ENCODE measurements around the gene PRICKLE3. TPM values are rescaled to one million over a fixed set of nuclear protein-coding genes. Genes with fewer than 3 reads are reported as not detected.

PRICKLE3 gene
- total and polyA plus RNA-seq, 2 donors (not counting 1 experiment from before 2014, with no cell fraction given): 2.7 to 7.4 TPM

DNA sequence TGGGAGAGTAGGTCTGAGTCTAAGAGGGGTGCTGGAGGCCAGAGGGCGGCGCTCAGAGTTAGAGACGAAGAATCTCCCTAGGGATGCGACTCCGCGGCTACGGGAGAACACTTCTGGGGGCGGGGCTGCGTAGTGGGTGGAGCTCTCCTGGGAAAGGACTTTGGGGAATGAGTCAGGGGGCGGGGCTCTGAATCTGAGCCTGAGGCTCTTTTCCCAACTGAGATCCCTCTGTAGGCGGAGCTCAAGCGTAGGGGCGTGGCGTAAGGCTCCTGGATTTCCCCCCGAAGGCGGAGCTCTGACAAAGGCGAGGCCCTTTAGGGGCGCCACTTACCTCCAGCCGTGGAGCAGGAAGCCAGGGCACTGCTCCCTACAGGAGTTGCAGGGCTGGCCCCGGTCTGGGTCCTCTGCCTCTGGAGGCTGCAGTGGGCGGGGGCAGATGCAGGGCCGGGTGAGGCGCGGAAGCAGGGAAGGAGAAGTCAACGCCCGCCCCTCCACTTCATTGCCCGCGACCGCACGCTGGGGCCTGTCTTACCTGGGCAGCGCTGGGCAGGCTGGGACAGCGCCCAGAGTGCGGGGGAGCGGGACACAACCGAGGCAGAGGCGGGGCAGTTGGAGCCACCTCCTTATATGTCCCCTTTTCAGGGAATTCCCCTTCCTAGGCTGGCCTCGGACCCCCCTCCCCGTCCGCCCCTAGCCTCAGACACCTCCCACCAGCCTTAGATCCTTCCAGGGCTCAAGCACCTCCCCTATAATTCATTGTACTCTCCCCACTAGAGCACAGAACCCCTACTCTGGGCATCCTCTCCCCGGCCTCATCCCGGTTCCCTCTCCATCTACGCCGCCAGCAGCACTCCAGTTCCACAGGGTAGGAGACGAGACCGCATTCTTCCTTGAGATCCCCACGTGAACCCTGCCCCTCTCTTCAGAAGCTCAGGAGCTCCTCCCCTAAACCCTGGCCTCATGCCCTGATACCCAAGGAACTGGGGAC lies 1.6 kb downstream of the PRICKLE3 start:
- no peaks in the 10 kb centered on the region for H3K9me3 ChIP-seq (ENCODE audit: control insufficient read depth, insufficient read depth, low read depth, low read length)
- H3K79me2 ChIP-seq (ENCODE audit: control insufficient read depth, insufficient read depth, low read length): no peaks in the 10 kb centered on the region
- H3K27me3 ChIP-seq (ENCODE audit: control insufficient read depth, insufficient read depth, low read length): no peaks in the 10 kb centered on the region
- peak overlapping the region in 3 of 4 experiments; percentile 12 to 64 (median 57) for H3K4me3 ChIP-seq (replicated peaks in 1 of 4; ENCODE audit: control extremely low read depth in 1 of 4, insufficient read depth in 1 of 4, low read depth in 3 of 4, low read length in 4 of 4)
- peak overlapping the region; percentile 23 for H3K9ac ChIP-seq (ENCODE audit: insufficient read depth, low read length)
- no peaks in the 10 kb centered on the region for H4K20me1 ChIP-seq (ENCODE audit: control insufficient read depth, extremely low read depth, insufficient read depth, low read length)
- peak overlapping the region; percentile 68 for H3K4me2 ChIP-seq (ENCODE audit: extremely low read depth, insufficient read depth, low read length)
- DNase-seq (ENCODE audit: low read depth in 2 of 2): peak; percentile 78 to 89
- H3K36me3 ChIP-seq (ENCODE audit: control insufficient read depth, insufficient read depth, low read length): no peaks in the 10 kb centered on the region
- no peak for TF ChIP-seq EZH2 (IDR thresholded peaks at IDR 0.05; ENCODE audit: low read length, missing control alignments)
- TF ChIP-seq, protein P1, sequence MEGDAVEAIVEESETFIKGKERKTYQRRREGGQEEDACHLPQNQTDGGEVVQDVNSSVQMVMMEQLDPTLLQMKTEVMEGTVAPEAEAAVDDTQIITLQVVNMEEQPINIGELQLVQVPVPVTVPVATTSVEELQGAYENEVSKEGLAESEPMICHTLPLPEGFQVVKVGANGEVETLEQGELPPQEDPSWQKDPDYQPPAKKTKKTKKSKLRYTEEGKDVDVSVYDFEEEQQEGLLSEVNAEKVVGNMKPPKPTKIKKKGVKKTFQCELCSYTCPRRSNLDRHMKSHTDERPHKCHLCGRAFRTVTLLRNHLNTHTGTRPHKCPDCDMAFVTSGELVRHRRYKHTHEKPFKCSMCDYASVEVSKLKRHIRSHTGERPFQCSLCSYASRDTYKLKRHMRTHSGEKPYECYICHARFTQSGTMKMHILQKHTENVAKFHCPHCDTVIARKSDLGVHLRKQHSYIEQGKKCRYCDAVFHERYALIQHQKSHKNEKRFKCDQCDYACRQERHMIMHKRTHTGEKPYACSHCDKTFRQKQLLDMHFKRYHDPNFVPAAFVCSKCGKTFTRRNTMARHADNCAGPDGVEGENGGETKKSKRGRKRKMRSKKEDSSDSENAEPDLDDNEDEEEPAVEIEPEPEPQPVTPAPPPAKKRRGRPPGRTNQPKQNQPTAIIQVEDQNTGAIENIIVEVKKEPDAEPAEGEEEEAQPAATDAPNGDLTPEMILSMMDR (conservative IDR thresholded peaks at IDR 0.05 in 1 of 2, IDR thresholded peaks at IDR 0.05 in 1 of 2; ENCODE audit: low read depth in 1 of 2, low read length in 2 of 2): no peak
- H3K4me1 ChIP-seq (ENCODE audit: control insufficient read depth, extremely low read depth, insufficient read depth, low read length): peaks cover 2% of the 10 kb centered on the region
- H3K27ac ChIP-seq (ENCODE audit: insufficient read depth, low read length): no peak overlapping the region
- no peak overlapping the region for H2AFZ ChIP-seq (ENCODE audit: low read length)

DNA sequence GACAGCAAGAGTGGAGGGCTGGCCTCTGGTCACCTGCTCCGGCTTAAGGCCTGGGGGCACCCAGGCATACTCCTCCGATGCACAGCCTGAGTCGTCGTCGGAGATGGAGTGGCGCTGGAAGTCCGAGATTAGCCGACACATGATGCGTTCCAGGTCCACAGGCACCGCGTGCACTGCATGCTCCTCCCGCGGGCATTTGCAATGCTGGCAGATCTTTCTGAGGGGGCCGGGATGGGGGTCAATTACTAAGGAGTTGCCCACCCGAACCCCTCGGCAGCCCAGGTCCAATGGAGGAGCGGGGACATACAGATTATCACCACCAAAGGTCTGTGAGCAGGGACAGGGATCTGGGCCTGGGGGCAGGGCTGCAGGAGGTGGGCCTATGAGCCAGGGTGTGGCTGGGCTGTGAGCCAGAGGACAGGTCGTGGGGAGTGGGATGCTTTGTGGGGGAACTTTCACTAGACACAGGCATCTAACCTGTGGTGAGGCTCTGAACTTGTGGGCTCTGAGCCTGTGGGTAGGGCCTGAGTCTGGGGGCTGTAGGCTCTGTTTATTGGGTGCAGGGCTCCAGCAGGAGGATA lies 2.4 kb downstream of the PRICKLE3 start:
- Histone ChIP-seq H3K27me3 (ENCODE audit: control insufficient read depth, insufficient read depth, low read length) (no peaks in the 10 kb centered on the region), H3K79me2 (ENCODE audit: control insufficient read depth, insufficient read depth, low read length) (no peaks in the 10 kb centered on the region), H3K9me3 (ENCODE audit: control insufficient read depth, insufficient read depth, low read depth, low read length) (no peaks in the 10 kb centered on the region), H4K20me1 (ENCODE audit: control insufficient read depth, extremely low read depth, insufficient read depth, low read length) (no peaks in the 10 kb centered on the region), H3K4me3 (replicated peaks in 1 of 4; ENCODE audit: control extremely low read depth in 1 of 4, insufficient read depth in 1 of 4, low read depth in 3 of 4, low read length in 4 of 4) (peak overlapping the region in 2 of 4 experiments; percentile 11 to 38), H3K4me1 (ENCODE audit: control insufficient read depth, extremely low read depth, insufficient read depth, low read length) (peaks cover 2% of the 10 kb centered on the region), H3K27ac (ENCODE audit: insufficient read depth, low read length) (no peak overlapping the region), H3K4me2 (ENCODE audit: extremely low read depth, insufficient read depth, low read length) (peak overlapping the region; percentile 68), H3K36me3 (ENCODE audit: control insufficient read depth, insufficient read depth, low read length) (no peaks in the 10 kb centered on the region), H2AFZ (ENCODE audit: low read length) (no peak overlapping the region), H3K9ac (ENCODE audit: insufficient read depth, low read length) (no peak overlapping the region)
- TF ChIP-seq EZH2 (IDR thresholded peaks at IDR 0.05; ENCODE audit: low read length, missing control alignments): no peak
- TF ChIP-seq, protein P1 (conservative IDR thresholded peaks at IDR 0.05 in 1 of 2, IDR thresholded peaks at IDR 0.05 in 1 of 2; ENCODE audit: low read depth in 1 of 2, low read length in 2 of 2): no peak
- no peak for DNase-seq (ENCODE audit: low read depth in 2 of 2)

DNA sequence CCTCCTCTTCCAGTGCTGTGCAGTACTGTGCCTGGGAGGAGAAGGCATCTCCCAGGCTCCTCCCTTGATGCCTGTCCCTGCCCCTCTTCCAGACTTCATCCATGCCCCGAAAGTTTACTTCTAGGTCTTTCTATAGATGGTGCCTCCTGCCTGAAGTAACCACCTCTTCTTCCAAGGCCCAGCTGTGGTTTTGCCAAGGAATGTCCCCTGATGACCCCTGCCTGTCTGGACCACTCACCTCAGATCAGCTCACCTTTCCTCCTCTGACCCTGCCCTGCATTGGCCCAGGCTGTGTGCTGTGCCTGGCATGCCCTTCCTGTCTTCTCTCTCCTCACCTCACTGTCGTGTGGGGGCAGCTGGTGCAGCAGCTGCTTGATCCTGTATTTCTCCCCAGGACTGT lies 6.8 kb downstream of the PRICKLE3 start:
- no peak for DNase-seq (ENCODE audit: low read depth in 2 of 2)

More for the DNA sequence above, 6.8 kb downstream of the PRICKLE3 start:
- no peaks in the 10 kb centered on the region for H4K20me1 ChIP-seq (ENCODE audit: control insufficient read depth, extremely low read depth, insufficient read depth, low read length)
- H2AFZ ChIP-seq (ENCODE audit: low read length): no peak overlapping the region
- no peak for TF ChIP-seq EZH2 (IDR thresholded peaks at IDR 0.05; ENCODE audit: low read length, missing control alignments)
- TF ChIP-seq, protein P1 (conservative IDR thresholded peaks at IDR 0.05 in 1 of 2, IDR thresholded peaks at IDR 0.05 in 1 of 2; ENCODE audit: low read depth in 1 of 2, low read length in 2 of 2): no peak
- no peak overlapping the region for H3K9ac ChIP-seq (ENCODE audit: insufficient read depth, low read length)
- H3K27ac ChIP-seq (ENCODE audit: insufficient read depth, low read length): no peak overlapping the region
- peaks cover 2% of the 10 kb centered on the region for H3K4me1 ChIP-seq (ENCODE audit: control insufficient read depth, extremely low read depth, insufficient read depth, low read length)
- no peaks in the 10 kb centered on the region for H3K9me3 ChIP-seq (ENCODE audit: control insufficient read depth, insufficient read depth, low read depth, low read length)
- H3K27me3 ChIP-seq (ENCODE audit: control insufficient read depth, insufficient read depth, low read length): no peaks in the 10 kb centered on the region
- H3K36me3 ChIP-seq (ENCODE audit: control insufficient read depth, insufficient read depth, low read length): peaks cover 2% of the 10 kb centered on the region
- H3K4me2 ChIP-seq (ENCODE audit: extremely low read depth, insufficient read depth, low read length): no peak overlapping the region
- no peaks in the 10 kb centered on the region for H3K79me2 ChIP-seq (ENCODE audit: control insufficient read depth, insufficient read depth, low read length)
- H3K4me3 ChIP-seq (replicated peaks in 1 of 4; ENCODE audit: control extremely low read depth in 1 of 4, insufficient read depth in 1 of 4, low read depth in 3 of 4, low read length in 4 of 4): no peak overlapping the region

All from fibroblast of lung (primary cell).